Measurements from ENCODE around the gene SLC50A1.

GRCh38 chr1:155186794-155187455 lies 51.3 kb downstream of the SLC50A1 start:
- TF ChIP-seq CTCF (IDR thresholded peaks at IDR 0.05; ENCODE audit: insufficient read depth, low read depth, low read length) (no peak), EZH2 (IDR thresholded peaks at IDR 0.05; ENCODE audit: insufficient read depth, low read length) (no peak)

All from astrocyte (in vitro differentiated cells and primary cell).